Ureter (tissue), 1 donor: Measurements from ENCODE around the gene NVL. TPM values are rescaled to one million over a fixed set of nuclear protein-coding genes. Genes with fewer than 3 reads are reported as not detected.
A peak's percentile ranks its signal among the peaks of the same experiment; 100 is the strongest.

Source experiments
- DNase-seq: peaks from one replicate; pipeline ENCODE4 v3.0.0-alpha.2; 2020; ENCODE audit warnings: low spot score
- total RNA-seq: library from RNA; stranded (reverse); gene quantifications from one replicate; pipeline ENCODE4 v1.2.4, GENCODE V29; 2023
- donor health status: DM: yes; HTN: yes; CAD: no.

The NVL gene
- total RNA-seq, 1 donor from 2014 or later, result 35.7 TPM

- no peak for DNase-seq
Observed at GRCh38 chr1:224199679-224200078, 130.3 kb downstream of the NVL start.

- DNase-seq, result no peak
Observed at GRCh38 chr1:224198572-224198971, 131.4 kb downstream of the NVL start.

GRCh38 chr1:224196813-224197600 lies 133.0 kb downstream of the NVL start:
- DNase-seq, result no peak

- DNase-seq, result no peak
Observed at GRCh38 chr1:224193319-224193966, 136.5 kb downstream of the NVL start.

GRCh38 chr1:224192082-224192788 lies 137.7 kb downstream of the NVL start:
- DNase-seq, result no peak

DNA sequence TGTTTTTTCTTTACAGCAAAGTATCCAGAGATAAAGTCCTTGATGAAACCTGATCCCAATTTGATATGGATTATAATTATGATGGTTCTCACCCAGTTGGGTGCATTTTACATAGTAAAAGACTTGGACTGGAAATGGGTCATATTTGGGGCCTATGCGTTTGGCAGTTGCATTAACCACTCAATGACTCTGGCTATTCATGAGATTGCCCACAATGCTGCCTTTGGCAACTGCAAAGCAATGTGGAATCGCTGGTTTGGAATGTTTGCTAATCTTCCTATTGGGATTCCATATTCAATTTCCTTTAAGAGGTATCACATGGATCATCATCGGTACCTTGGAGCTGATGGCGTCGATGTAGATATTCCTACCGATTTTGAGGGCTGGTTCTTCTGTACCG lies 140.4 kb downstream of the NVL start:
- DNase-seq, result no peak

- DNase-seq, result no peak
Observed at GRCh38 chr1:224188286-224188685, 141.7 kb downstream of the NVL start.

DNA sequence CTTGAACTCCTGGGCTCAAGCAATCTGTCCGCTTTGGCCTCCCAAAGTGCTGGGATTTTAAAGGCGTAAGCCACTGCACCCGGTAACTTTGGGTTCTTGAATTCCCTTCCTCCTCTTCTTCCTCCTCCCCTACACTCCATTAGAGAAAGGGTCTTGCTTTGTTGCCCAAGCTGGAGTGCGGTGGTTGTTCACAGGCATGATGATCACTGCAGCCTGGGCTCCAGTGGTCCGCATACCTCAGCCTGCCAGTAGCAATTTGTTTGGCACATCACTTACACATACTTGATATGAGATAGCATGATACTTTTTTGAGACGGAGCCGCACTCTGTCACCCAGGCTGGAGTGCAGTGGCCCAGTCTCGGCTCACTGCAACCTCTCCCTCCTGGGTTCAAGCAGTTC lies 144.8 kb downstream of the NVL start:
- DNase-seq, result no peak

DNA sequence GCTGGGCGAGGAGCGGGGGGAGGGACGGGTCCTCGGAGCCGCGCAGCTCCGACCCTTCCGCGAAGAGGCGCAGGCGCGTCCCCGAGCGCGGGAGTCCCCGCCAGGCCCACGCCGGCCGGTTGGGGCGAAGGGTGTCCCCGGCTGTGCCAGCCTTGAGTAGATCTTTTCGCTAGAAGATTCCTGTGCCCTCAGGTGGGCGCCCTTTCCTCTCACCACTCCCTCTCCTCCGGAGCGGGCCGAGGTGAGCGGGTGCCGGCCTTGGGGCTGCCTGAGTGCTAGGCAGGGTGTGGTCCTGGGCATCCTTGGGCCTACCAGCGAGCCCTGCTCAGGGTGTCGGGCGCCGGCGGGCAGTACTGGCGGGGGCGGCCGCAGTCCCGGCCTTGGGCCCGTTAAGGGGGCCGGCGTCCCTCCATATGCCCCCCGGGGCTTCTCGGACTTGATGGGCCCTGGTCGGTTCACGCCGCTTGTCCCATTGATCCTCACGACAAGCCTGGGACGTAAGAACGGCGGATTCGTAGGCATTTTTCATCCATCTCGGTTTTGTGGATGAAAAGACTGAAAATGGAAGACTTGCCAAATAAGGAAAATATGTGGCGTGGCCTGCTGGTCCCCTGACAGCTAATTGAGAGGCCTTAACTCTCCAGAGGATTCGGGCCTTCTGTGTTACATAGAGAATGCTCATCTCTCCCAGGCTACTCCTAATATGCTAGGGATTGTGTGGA lies 146.2 kb downstream of the NVL start:
- peak; percentile 48 for DNase-seq

GRCh38 chr1:224182866-224183590 lies 146.9 kb downstream of the NVL start, which contains the start of gene DEGS1:
DEGS1 (plus strand) TSS chr1:224183240; CDS start chr1:224183337, 97 bp downstream.
- peak; percentile 72 for DNase-seq

GRCh38 chr1:224182057-224182865 lies 147.7 kb downstream of the NVL start:
- no peak for DNase-seq

GRCh38 chr1:224181453-224181810 lies 148.5 kb downstream of the NVL start:
- DNase-seq, result no peak

DNA sequence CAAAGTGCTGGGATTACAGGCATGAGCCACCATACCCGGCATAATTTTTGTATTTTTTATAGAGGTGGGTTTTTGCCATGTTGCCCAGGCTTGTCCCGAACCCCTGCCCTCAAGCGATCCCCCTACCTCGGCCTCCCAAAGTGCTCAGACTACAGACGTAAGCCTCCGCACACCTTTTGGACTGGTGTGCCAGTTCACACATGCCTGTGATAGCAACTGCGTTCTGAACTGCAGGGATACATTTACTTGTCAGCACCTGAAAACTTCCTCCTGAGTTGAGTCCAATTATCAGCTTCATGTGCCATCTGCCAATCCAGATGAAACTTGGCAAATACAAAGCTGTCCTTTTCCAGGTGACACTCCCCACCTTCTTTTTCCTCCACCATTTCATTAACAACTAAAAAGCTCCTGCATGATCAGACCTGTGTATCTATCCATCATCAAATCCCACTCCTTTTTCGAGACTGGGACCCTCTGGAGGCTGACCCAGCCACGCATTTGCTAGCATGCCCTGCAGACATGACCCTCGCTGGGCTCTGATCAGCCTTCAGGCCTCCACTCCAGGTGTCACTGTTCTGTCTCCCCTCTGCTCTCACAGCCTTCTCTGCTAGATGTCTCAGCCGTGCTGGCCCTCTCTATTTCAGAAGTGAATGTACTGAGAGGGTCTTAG lies 149.1 kb downstream of the NVL start:
- no peak for DNase-seq

GRCh38 chr1:224178894-224179293 lies 151.1 kb downstream of the NVL start:
- no peak for DNase-seq

DNA sequence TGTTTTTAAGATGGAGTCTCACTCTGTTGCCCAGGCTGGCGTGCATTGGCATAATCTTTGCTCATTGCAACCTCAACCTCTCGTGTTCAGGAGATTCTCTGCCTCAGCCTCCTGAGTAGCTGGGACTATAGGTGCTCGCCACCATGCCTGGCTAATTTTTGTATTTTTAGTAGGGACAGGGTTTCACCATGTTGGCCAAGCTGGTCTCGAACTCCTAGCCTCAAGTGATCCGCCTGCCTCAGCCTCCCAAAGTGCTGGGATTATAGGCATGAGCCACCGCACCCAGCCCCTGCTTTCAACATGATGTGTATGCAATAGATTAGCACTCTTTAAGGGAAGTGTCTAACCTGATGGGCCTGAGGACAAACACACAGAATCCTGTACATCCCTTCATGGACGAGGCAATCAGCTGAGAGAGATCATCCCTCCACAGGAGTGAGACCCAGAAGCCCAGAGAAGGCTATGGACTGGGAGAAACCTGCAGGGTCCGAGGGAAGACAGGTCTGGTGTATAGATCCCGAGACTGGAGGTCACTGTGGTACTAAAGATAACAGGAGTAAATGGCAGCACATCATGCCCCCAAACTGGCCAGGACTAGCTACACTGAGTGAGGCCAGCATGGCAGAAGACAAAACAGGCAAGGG lies 152.5 kb downstream of the NVL start:
- no peak for DNase-seq
